ENCODE measurements around the gene RAB2B. TPM values are rescaled to one million over a fixed set of nuclear protein-coding genes. Genes with fewer than 3 reads are reported as not detected.

Gene RAB2B
- 15.3 and 21.0 TPM in 2 replicates for total RNA-seq

GRCh38 chr14:21476925-21477681 is at the start of gene RAB2B, which contains the start of gene TOX4:
RAB2B (minus strand) TSS chr14:21476959; CDS start chr14:21476872, 87 bp downstream.
TOX4 (plus strand) TSS chr14:21477195; CDS start chr14:21477279, 84 bp downstream.

DNA sequence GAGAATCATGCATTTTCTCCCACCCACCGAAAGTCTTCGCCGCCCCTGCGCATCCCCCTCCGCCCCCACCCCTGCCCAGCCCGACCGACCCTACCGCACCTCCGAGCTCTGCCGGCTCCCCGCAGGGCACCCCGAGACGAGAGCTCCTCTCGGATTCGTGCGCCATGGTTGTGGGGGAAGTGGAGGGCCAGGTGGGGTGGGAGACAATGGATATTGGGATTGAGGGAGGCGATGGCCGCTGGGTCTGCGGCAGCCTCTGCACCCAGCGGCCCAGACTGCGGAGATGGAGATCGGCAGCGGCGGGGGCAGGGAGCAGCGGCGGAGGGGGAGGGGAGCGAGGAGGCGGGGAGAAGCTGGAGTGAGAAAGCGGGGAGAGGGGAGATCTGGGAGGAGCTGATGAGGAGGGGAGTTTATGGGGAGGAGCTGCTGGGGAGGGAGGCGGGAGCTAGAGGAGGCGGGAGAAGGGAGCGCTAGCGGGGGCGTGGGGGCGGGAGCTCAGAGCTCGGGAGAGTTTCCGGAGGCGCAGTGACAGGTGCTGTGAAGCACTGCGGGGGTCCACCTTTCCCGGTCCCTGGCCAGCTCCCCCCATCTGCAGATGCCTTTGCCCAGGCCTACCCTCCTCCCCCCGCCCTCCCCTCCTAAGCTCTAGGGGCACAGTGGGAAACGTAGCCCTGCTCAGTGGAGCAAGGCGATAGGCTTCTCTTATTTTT is 49.4 kb upstream of the RAB2B start, which contains the start of gene SALL2:
Gene SALL2 (minus strand): TSS at position 385 of the 710 bp plus-strand sequence. CDS start 219 bp downstream, at position 166.

GRCh38 chr14:21510735-21511657 is 34.2 kb upstream of the RAB2B start, which contains the start of gene METTL3:
METTL3 (minus strand) TSS chr14:21511340; CDS start chr14:21511223, 117 bp downstream.

GRCh38 chr14:21455912-21456667 is 20.7 kb downstream of the RAB2B start, which contains the start of gene CHD8:
CHD8 (minus strand) TSS chr14:21456123; CDS start chr14:21431643, 24,480 bp downstream.

Other genes starting within 250 kb of the RAB2B start
- 740 and 773 TPM in 2 replicates for gene HNRNPC, start 207.5 kb downstream of the RAB2B start, total RNA-seq
- not detected in 2 replicates for gene RPGRIP1, start 196.9 kb downstream of the RAB2B start, total RNA-seq
- 53.5 and 55.8 TPM in 2 replicates for gene SUPT16H, start 92.9 kb downstream of the RAB2B start, total RNA-seq
- gene CHD8, start 20.8 kb downstream of the RAB2B start, total RNA-seq: 38.8 and 39.3 TPM in 2 replicates
- 22.2 and 25.1 TPM in 2 replicates for gene TOX4, start 236 bp upstream of the RAB2B start, total RNA-seq
- 61.8 and 71.6 TPM in 2 replicates for gene METTL3, start 34.4 kb upstream of the RAB2B start, total RNA-seq
- 0.85 and 1.2 TPM in 2 replicates for gene SALL2, start 49.4 kb upstream of the RAB2B start, total RNA-seq
- gene OR10G3, start 103.1 kb upstream of the RAB2B start, total RNA-seq: not detected in 2 replicates
- gene OR10G2, start 158.0 kb upstream of the RAB2B start, total RNA-seq: not detected in 2 replicates
- not detected in 2 replicates for gene OR4E2, start 176.9 kb upstream of the RAB2B start, total RNA-seq
- under 0.01 TPM in 1 of 2 replicates, not detected in the other for gene OR4E1, start 196.9 kb upstream of the RAB2B start, total RNA-seq